NCI-H2029 treated with DMSO at 0.1 percent for 48 hours (cell line): ENCODE data around the gene SARS1.
A peak's percentile ranks its signal among the peaks of the same experiment; 100 is the strongest.
"Not testable (repeated sequence)": the region's sequence is repeated elsewhere in the genome, so short reads cannot be mapped to it uniquely, and the experiment has no call there.

ENCODE experiments used
- DNase-seq: peaks from one replicate; lab custom pipeline; 2025; lab: John Stamatoyannopoulos, UW

SARS1 gene

GRCh38 chr1:109213824-109214693, at the start of gene SARS1:
Gene SARS1, plus strand, starts transcription at chr1:109213918. Its CDS starts 75 bp downstream, at chr1:109213993.
- peak; percentile 58 for DNase-seq

GRCh38 chr1:109164538-109164937, 49.2 kb upstream of the SARS1 start:
- DNase-seq = no peak

GRCh38 chr1:109167001-109167506, 46.7 kb upstream of the SARS1 start:
- no peak for DNase-seq

GRCh38 chr1:109170035-109170764, 43.5 kb upstream of the SARS1 start:
- no peak for DNase-seq

- DNase-seq = no peak
Observed at GRCh38 chr1:109171646-109172045, 42.1 kb upstream of the SARS1 start.

GRCh38 chr1:109176349-109176748, 37.4 kb upstream of the SARS1 start:
- not testable (repeated sequence) for DNase-seq

GRCh38 chr1:109180715-109181084, 33.0 kb upstream of the SARS1 start:
- not testable (repeated sequence) for DNase-seq

GRCh38 chr1:109181085-109181806, 32.5 kb upstream of the SARS1 start:
- DNase-seq = no peak

GRCh38 chr1:109181807-109182163, 31.9 kb upstream of the SARS1 start:
- no peak for DNase-seq

GRCh38 chr1:109183058-109183738, 30.5 kb upstream of the SARS1 start:
- DNase-seq = no peak

GRCh38 chr1:109184687-109185086, 29.0 kb upstream of the SARS1 start:
- no peak for DNase-seq

GRCh38 chr1:109185357-109185756, 28.4 kb upstream of the SARS1 start:
- DNase-seq = no peak

GRCh38 chr1:109185990-109186732, 27.6 kb upstream of the SARS1 start:
- DNase-seq = no peak

GRCh38 chr1:109186733-109187086, 27.0 kb upstream of the SARS1 start:
- no peak for DNase-seq

- no peak for DNase-seq
Observed at GRCh38 chr1:109187127-109187526, 26.6 kb upstream of the SARS1 start.

- no peak for DNase-seq
Observed at GRCh38 chr1:109188200-109188599, 25.5 kb upstream of the SARS1 start.

- no peak for DNase-seq
Observed at GRCh38 chr1:109188781-109189180, 24.9 kb upstream of the SARS1 start.

GRCh38 chr1:109190189-109190588, 23.5 kb upstream of the SARS1 start:
- DNase-seq = no peak

- DNase-seq = no peak
Observed at GRCh38 chr1:109191377-109191776, 22.3 kb upstream of the SARS1 start.

GRCh38 chr1:109191891-109192290, 21.8 kb upstream of the SARS1 start:
- no peak for DNase-seq

GRCh38 chr1:109192433-109192832, 21.3 kb upstream of the SARS1 start:
- DNase-seq = no peak
